Spinal cord (tissue), 10 donors: ENCODE data around the gene TSPYL1. TPM values are rescaled to one million over a fixed set of nuclear protein-coding genes. Genes with fewer than 3 reads are reported as not detected.

Experiments used
- DNase-seq, 6 donors: peaks; one replicate each; pipeline versions ENCODE4 v3.0.0 to v3.0.0-alpha.2; 2013 to 2015; ENCODE audit warnings: low spot score in 6 of 6, low read depth in 4 of 6
- H3K27ac ChIP-seq: one replicate; pipeline ENCODE4 v1.5.1; 2013; ENCODE audit warnings: low read depth, low read length, control low read depth
- H3K27me3 ChIP-seq: one replicate; pipeline ENCODE4 v1.6.1; 2013; ENCODE audit warnings: low read length; ENCODE audit not compliant: control insufficient read depth, insufficient read depth
- H3K36me3 ChIP-seq: one replicate; pipeline ENCODE4 v1.6.1; 2013; ENCODE audit warnings: low read length; ENCODE audit not compliant: control insufficient read depth, insufficient read depth
- H3K4me1 ChIP-seq: one replicate; pipeline ENCODE4 v1.6.1; 2013; ENCODE audit warnings: low read length; ENCODE audit not compliant: control insufficient read depth, insufficient read depth
- H3K4me3 ChIP-seq: one replicate; pipeline ENCODE4 v1.5.1; 2013; ENCODE audit warnings: low read depth, low read length, control low read depth
- H3K9me3 ChIP-seq: one replicate; pipeline ENCODE4 v1.6.1; 2013; ENCODE audit warnings: low read length; ENCODE audit not compliant: control insufficient read depth, insufficient read depth
- WGBS: methylation state at CpG from one replicate; pipeline ENCODE4 v1.1.5; 2013; ENCODE audit warnings: missing lambda C conversion rate; ENCODE audit not compliant: insufficient coverage; 5-methylcytosine and 5-hydroxymethylcytosine counted together
- polyA plus RNA-seq, 2 donors: library from polyadenylated mRNA; unstranded; fragments of 120-200 nt; gene quantifications; one replicate each; pipeline ENCODE4 v1.2.1, GENCODE V29; 2013; ENCODE audit not compliant: insufficient read length in 2 of 2
- total RNA-seq, 2 donors: library from RNA; depleted of rRNA in 1 of 2; stranded (reverse); fragments of 120-200 nt in 1 of 2; fragments of >200 nt in 1 of 2; gene quantifications; one replicate each; pipeline versions ENCODE4 v1.2.3 to v1.2.4, GENCODE V29; 2013 to 2014
- donor health status: healthy.

The TSPYL1 gene
- total and polyA plus RNA-seq, 4 donors: 80.5 to 131 (median 123) TPM

GRCh38 chr6:116267836-116268588, 11.7 kb downstream of the TSPYL1 start:
- Histone ChIP-seq H3K9me3 (peaks cover 1% of the 10 kb centered on the region), H3K4me1 (no peaks in the 10 kb centered on the region), H3K4me3 (no peak overlapping the region), H3K27me3 (no peaks in the 10 kb centered on the region), H3K36me3 (peaks cover 11% of the 10 kb centered on the region), H3K27ac (no peak overlapping the region)
- no peak for DNase-seq
- WGBS: no CpG with 5 or more reads among the region's 3 CpGs

GRCh38 chr6:116266803-116267202, 12.9 kb downstream of the TSPYL1 start:
- Histone ChIP-seq H3K9me3 (peaks cover 2% of the 10 kb centered on the region), H3K4me3 (no peak overlapping the region), H3K27me3 (no peaks in the 10 kb centered on the region), H3K27ac (no peak overlapping the region), H3K4me1 (no peaks in the 10 kb centered on the region), H3K36me3 (peaks cover 11% of the 10 kb centered on the region)
- DNase-seq: no peak

- H3K9me3 ChIP-seq: peaks cover 2% of the 10 kb centered on the region
- H3K4me3 ChIP-seq: no peak overlapping the region
- H3K4me1 ChIP-seq: no peaks in the 10 kb centered on the region
- no peaks in the 10 kb centered on the region for H3K27me3 ChIP-seq
- peaks cover 11% of the 10 kb centered on the region for H3K36me3 ChIP-seq
- H3K27ac ChIP-seq: no peak overlapping the region
- DNase-seq: no peak
- WGBS: 64% methylated on average over 4 of the region's 4 CpGs
Observed at GRCh38 chr6:116265041-116265829, 14.5 kb downstream of the TSPYL1 start.

- DNase-seq: no peak
- peaks cover 19% of the 10 kb centered on the region for H3K36me3 ChIP-seq
- H3K4me1 ChIP-seq: no peaks in the 10 kb centered on the region
- no peak overlapping the region for H3K4me3 ChIP-seq
- H3K9me3 ChIP-seq: peaks cover 2% of the 10 kb centered on the region
- no CpG with 5 or more reads among the region's 1 CpG for WGBS
- H3K27ac ChIP-seq: no peak overlapping the region
- no peaks in the 10 kb centered on the region for H3K27me3 ChIP-seq
Observed at GRCh38 chr6:116263353-116263752, 16.4 kb downstream of the TSPYL1 start.

GRCh38 chr6:116258520-116258919, 21.2 kb downstream of the TSPYL1 start:
- Histone ChIP-seq H3K27me3 (no peaks in the 10 kb centered on the region), H3K9me3 (peaks cover 2% of the 10 kb centered on the region), H3K4me1 (no peaks in the 10 kb centered on the region), H3K27ac (no peak overlapping the region), H3K4me3 (no peak overlapping the region), H3K36me3 (peaks cover 10% of the 10 kb centered on the region)
- DNase-seq: no peak
- WGBS: 96% methylated on average over 18 of the region's 18 CpGs

- no peaks in the 10 kb centered on the region for H3K9me3 ChIP-seq
- no peak overlapping the region for H3K4me3 ChIP-seq
- peaks cover 15% of the 10 kb centered on the region for H3K4me1 ChIP-seq
- no CpG with 5 or more reads among the region's 1 CpG for WGBS
- no peaks in the 10 kb centered on the region for H3K27me3 ChIP-seq
- peaks cover 11% of the 10 kb centered on the region for H3K36me3 ChIP-seq
- no peak for DNase-seq
- no peak overlapping the region for H3K27ac ChIP-seq
Observed at GRCh38 chr6:116256694-116257093, 23.0 kb downstream of the TSPYL1 start.

- DNase-seq: peak in 1 of 6 donors; percentile 51
- H3K4me3 ChIP-seq: peak overlapping the region; percentile 91
- peaks cover 22% of the 10 kb centered on the region for H3K4me1 ChIP-seq
- H3K27ac ChIP-seq: no peak overlapping the region
- H3K9me3 ChIP-seq: no peaks in the 10 kb centered on the region
- no peaks in the 10 kb centered on the region for H3K27me3 ChIP-seq
- H3K36me3 ChIP-seq: peaks cover 14% of the 10 kb centered on the region
- 0% methylated on average over 1 of the region's 5 CpGs for WGBS
Observed at GRCh38 chr6:116255246-116255800, 24.4 kb downstream of the TSPYL1 start.

GRCh38 chr6:116254297-116255056, 25.3 kb downstream of the TSPYL1 start:
- peak in 2 of 6 donors; percentile 34 to 57 for DNase-seq
- H3K9me3 ChIP-seq: no peaks in the 10 kb centered on the region
- peaks cover 22% of the 10 kb centered on the region for H3K4me1 ChIP-seq
- no peaks in the 10 kb centered on the region for H3K27me3 ChIP-seq
- H3K36me3 ChIP-seq: peaks cover 14% of the 10 kb centered on the region
- 0% methylated on average over 1 of the region's 4 CpGs for WGBS
- peak overlapping the region; percentile 95 for H3K27ac ChIP-seq
- peak overlapping the region; percentile 91 for H3K4me3 ChIP-seq

- WGBS: 0% methylated on average over 41 of the region's 53 CpGs
- H3K9me3 ChIP-seq: no peaks in the 10 kb centered on the region
- peaks cover 10% of the 10 kb centered on the region for H3K36me3 ChIP-seq
- peak within 1 kb of the TSS; percentile 91 for H3K4me3 ChIP-seq
- peaks cover 22% of the 10 kb centered on the region for H3K4me1 ChIP-seq
- no peaks in the 10 kb centered on the region for H3K27me3 ChIP-seq
- DNase-seq: peak; percentile 93 to 99 (median 96)
- H3K27ac ChIP-seq: peak within 1 kb of the TSS; percentile 95
Observed at GRCh38 chr6:116253505-116254296, 26.0 kb downstream of the TSPYL1 start, which contains the start of gene TSPYL4. TSPYL4 (minus strand) TSS chr6:116254075; CDS start chr6:116254008, 67 bp downstream.
